Activated CD8-positive, alpha-beta memory T cell treated with anti-CD3 and anti-CD28 coated beads, Interleukin-2, amount 50 U/mL, for 1 hour (primary cell): Measurements from ENCODE around the gene UBE2E2.

Experiments used
- DNase-seq: peaks from one replicate; pipeline ENCODE4 v3.0.0-alpha.2; 2020; ENCODE audit errors: extremely low read depth

The UBE2E2 gene

DNA sequence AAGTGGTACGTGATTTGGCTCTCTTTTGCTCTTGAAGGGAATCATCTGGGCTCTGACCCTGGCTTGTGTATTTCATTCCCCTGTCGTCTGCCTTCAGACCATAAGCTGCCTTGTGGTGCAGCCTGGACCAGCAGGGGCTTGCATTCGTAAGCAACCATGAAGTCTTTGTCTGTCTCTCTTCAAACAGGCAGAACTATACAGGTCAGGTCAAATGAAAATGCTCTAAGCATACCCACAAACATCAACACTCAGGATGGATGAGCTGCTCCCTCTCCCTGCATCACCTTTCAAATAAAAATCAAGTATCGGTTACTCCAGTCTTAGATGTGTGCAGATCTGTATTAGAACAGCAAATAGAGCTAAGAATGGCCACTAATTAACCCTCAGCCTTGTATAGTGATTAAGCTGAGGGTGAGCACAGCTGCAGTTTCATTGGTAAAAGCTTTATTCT is 334.0 kb downstream of the UBE2E2 start:
- DNase-seq, result no peak

DNA sequence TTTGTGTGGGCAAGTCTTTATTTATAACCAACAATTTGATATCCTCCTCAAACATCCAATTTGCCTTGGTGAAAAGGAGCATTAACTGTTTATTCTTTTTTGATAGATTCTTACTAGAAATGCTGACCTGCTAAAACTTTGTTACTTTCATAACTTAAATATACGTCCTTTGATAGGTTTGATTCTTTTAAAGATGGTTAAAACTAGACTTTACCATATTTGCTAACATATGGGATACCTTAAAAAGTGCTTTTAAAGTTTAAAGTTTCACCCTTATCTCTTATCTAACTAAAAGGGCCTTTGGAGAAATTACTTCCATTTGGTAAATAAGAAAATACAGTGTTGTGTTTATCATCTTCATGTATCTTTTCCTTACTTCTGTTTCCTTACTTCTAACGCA is 336.1 kb downstream of the UBE2E2 start:
- no peak for DNase-seq

DNA sequence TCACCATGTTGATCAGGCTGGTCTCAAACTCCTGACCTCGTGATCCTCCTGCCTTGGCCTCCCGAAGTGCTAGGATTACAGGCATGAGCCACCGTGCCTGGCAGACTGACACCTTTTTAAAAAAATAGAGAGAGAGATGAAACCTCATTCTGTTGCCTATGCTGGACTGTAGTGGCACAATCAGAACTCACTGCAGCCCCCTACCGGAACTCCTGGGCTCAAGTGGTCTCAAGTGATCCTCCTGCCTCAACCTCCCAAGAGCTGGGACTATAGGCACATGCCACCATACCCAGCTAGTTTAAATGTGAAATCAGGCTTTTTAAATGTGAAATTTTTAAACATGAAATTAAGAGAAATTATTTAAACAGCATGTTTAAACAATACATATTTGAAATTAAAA is 337.5 kb downstream of the UBE2E2 start:
- no peak for DNase-seq

DNA sequence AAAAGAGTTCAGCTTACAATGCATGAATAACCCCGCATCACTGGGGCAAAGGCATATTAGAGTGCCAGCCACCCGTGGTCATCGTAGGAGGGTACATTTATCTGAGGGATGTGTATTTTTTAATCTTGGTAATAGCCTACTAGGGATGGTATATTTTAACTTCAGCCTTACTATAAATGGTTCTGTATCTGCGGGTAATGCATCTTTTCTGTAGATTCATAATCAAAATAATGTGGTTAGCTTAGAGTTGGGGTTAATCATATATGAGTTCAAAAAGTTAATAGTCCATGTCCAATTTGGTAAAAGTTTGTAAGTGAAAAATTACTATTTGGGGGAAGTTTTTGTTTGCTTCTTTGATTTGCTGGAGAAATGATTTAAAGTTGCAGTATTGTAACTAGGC is 339.0 kb downstream of the UBE2E2 start:
- no peak for DNase-seq

DNA sequence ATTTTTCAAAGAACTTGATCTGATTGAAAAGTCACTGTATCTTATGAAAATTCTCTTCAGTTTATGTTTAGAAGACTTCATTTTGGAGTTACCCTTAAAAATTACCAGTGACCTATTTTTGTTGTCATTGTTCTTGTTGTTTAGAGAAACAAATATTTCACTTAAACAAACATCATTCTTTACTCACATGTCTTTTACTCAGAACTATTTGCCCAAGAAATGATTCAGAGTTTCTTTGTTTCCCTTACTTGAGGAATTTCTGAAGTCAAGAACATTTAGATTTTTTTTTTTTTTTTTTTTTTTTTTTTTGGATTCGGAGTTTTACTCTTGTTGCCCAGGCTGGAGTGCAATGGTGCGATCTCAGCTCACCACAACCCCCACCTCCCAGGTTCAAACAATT is 343.1 kb downstream of the UBE2E2 start:
- no peak for DNase-seq

DNA sequence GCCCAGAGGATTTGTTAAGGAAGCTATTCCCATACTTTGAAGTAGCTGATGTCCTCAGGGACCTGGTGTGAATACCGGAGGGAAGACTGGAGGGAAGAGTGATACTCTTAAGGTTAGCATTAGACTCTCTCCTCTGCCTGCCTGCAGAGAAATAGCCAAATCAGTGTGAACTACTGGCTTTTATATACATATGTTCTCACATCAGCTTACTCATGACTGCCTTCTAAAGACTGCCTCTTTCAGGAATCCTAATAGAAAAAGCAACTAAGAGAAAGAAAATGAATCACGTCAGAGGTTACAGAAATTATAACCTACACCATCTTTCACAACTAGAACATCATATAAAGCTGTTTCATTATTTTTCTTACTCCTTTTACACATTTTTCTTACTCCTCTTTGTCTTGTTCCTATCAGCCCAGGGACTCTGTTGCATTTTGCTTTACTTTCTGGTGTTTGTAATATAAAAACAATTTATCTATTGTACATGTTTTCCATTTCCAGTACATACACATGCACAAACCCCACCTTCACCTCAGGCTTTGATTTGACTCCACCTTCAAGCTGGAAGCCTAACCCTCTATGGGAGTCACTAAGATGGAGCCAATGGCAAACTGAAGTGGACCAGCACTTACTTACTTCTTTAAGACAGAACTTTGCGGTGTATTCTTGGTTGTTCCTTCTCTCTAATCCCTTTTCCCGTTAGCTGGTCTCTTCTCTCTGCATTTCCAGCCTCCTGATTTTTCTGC is 345.0 kb downstream of the UBE2E2 start:
- DNase-seq, result no peak

DNA sequence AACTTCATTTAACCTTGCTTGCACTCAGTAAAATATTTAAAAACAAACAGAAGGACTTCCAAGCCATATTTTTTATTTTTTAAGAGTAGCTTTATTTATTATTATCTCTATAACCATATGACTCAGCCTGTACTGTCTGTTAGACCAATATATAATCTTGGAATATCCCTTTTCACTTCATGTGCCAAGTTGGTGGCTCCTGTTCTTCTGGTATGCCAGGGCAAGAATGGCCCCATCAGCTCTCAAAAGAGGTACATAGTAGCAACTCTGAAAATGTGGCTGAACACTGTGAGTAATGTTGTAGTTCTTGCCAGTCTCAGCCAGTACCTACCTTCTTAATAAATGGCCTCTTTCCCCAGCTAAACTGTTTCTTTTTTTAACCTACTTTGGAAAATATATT is 345.6 kb downstream of the UBE2E2 start:
- DNase-seq, result no peak

DNA sequence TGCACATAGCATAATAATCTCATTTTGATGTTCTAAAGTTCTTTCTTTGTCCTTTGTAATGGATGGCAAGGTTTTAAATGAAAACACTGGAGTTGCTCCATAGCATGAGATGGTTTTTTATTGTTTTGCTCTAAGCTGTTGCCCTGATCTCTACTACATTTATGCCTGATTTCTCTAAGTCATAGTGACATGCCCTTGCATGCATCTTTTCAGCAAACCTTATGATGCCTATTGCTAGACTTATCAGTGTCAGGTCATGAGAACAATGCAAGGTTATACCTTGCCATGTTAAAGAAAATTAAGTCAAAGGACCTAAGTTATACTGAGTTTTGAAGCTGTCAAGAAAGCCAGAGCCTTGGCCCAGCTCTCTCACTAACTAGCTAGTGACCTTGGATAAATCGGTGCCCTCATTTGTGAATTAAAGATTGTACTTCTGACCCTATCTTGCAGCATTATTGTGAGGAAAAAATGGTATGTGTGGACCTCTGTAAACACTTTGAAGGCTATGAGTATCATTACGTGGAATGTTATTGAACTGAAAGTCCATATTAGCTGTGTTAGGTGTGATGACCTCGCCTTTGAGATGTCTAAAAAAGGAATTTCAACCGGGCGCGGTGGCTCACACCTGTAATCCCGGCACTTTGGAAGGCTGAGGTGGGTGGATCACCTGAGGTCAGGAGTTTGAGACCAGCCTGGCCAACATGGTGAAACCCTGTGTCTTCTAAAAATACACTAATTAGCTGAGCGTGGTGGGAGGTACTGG is 346.2 kb downstream of the UBE2E2 start:
- no peak for DNase-seq

DNA sequence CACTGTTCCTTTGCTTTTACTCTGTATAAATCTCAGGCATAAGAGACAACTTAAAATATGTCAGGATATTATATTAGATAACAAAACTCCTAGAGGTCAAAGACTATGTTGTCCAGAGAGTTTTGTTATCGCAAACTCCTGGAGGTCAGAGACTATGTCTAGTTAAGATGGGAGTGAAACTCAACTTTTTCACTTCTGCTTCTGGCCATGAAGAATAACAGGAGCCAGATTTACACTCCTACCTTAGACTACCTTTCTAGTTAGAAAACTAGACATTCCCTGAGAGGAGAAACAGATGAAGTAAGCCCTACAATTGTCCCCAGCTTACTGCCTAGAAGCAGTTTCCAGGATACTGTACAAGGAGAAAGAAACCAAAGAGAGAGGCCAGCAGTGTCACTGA is 347.3 kb downstream of the UBE2E2 start:
- DNase-seq, result no peak

DNA sequence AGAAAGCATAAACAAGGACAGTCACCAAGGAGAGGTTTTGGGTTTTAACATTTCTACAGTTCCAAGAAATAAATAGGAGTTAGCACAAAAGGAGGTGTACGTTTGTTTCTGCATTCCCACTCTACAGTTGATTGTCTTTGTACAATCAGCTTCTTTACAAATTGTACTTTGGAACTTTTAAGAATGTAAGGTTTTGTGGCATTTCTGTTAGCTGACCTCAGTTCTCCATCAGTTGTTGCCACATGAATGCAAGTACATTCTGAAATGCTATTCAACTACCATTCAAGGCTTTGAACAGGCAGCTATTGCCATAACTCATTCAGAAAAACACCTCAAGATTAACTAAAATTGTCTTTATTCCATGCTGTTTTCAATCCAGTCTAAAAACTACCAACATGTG is 349.4 kb downstream of the UBE2E2 start:
- no peak for DNase-seq

DNA sequence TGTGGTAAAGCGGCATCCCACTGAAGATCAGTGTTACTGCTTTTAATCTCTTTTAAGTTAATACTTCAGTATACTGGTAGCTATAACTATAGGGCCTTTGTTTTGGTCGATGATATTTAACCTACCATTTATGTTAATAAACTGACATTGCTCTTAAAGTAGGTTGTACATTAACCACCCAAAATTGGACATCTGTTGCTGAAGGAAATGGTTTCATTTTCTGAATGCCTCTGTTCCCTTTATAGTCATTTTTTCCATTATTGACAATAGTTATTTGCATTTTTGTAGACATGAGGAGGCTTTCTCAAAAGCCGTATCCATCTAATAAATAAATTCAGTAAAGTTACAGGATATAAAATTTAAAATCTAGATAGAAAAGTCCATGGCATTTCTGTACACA is 350.2 kb downstream of the UBE2E2 start:
- DNase-seq, result no peak

DNA sequence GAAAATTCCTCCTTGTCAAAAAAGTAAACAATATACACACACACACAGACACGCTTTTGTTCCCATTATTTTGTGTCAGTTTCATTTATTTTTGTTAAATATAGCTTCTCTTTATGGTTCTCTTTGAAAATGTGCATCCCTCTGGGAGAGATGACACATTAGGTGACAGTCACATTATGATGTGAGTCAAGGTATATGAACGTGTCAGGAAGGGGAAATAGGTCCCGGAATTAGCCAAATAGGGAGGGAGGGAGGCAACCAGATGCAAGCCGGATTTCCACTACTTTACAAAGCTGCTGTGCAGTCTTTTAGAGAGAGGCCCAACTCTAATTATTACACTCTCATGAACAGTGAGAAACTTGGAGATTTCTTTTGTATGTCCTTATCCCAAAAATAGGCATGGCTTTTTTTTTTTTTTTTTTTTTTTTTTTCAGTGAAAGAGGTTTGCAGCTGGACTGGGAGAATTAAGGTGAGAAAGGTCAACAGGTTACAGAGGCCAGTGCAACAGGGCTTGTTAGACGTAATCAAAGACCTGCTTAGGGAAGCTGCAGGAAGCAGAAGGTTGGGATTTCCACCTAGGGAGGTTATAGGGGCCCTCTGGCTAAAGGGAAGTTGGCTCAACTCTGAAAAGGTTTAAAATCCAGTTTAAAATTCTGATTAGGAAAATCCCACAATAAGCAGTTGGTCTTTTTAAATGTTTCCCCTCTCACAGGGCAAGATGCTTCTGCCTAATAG is 362.1 kb downstream of the UBE2E2 start:
- no peak for DNase-seq

DNA sequence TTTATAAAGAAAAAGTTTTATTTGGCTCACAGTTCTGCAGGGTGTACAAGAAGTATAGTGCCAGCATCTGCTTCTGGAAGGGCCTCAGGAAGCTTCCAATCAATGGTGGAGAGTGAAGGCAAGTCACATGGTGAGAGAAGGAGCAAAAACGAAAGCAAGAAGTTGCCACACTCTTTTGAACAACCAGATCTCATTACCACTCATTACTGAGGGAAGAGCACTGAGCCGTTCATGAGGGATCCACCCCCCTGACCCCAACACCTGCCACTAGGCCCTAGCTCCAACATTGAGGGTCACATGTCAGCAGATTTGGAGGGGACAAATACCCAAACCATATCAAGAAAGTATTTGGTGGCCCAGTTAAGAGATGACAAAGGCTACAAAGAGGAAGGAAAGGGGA is 363.4 kb downstream of the UBE2E2 start:
- no peak for DNase-seq

DNA sequence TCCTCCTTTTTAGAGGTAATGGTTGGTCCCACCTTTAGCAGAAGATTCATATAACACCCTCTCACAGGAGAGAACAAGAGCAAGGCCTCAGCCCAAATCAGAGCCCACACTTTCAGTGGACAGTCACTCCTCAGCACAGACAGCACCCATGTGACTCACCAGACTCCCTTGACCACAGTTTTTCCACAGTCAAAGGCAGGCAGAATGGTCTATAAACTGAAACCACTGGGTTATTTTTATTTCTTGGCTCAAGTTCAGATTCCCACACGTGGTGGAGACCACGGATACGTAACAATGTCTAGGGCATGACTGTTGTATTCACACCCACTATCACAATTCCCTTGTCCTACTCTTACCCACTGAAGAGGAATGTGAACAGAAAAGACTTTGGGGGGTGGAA is 364.8 kb downstream of the UBE2E2 start:
- DNase-seq, result no peak

DNA sequence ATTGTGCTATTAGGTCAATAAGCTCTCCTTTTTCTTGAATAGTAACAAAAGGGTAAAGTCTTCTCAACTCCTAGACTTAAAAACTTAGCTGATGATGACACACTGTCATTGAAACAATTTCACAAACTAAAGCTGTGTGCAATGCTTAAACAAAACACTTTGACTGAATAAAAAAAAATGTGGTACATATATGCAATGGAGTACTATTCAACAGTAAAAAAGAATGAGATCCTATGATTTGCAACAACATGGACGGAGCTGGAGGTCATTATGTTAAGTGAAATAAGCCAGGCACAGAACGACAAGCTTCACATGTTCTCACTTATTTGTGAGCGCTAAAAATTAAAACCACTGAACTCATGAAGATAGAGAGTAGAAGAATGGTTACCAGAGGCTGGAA is 370.7 kb downstream of the UBE2E2 start:
- no peak for DNase-seq

DNA sequence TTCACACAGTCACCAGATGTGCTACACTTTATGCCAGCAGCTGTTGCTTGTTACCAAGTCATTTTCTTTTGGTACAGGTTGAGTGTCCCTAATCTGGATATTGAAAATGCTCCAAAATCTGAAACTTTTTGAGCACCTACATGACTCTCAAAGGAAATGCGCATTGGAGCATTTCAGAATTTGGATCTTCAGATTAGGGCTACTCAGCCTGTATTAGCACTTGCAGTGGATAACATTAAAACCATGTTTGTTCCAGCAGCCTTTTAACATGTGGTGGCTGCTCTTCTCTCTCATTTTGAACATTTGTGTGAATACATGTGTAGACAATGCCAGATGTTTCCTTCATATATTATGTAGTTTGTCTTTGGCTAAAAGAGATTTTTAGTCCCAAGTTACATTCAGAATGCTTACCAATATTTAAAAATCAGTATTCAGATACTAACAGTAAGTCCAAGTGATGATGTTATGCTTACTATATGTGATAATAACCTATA is 371.7 kb downstream of the UBE2E2 start:
- no peak for DNase-seq

DNA sequence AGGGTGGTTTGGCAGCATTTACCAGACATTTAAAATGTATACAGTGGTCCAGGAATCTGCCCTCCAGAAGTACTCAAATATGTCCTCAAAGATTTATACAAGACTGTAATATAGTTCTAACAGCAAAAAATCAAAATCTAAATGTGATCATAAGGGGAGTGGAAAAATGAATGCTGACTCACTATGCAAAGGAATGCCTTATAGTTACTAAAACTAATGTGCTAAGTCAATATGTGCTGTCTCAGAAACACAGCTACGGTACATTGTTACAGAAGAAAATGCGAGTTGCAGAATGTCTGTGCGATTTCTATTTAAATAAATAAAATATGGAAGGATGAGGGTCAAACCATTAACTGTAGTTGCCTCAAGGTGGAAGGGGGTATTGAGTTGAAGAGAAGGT is 372.6 kb downstream of the UBE2E2 start:
- DNase-seq, result no peak

DNA sequence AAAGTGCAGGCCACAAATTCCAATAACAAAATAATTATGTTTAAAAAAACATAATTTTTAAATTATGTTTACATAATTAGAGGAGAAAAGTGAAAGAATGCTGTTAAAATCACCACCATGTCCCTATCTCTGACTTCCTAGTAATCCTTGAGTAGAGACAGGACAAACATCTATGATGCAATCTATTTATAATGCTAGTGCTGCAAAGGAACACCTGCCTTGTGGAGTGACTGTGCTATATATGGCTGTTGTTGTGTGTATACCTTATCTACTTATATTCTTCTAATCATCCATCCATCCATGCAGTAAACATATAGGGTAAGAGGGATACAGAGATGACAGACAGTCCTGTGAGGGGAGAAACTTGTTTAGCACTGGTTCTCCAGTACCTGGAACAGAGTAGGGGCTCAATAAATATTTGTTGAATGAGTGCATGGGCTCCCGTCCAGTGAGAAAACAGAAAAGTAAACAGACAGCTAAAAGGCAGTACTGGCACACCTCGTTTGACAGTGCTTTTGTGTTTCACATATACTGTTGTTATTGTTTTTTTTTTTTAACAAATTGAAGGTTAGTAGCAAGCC is 373.3 kb downstream of the UBE2E2 start:
- no peak for DNase-seq

DNA sequence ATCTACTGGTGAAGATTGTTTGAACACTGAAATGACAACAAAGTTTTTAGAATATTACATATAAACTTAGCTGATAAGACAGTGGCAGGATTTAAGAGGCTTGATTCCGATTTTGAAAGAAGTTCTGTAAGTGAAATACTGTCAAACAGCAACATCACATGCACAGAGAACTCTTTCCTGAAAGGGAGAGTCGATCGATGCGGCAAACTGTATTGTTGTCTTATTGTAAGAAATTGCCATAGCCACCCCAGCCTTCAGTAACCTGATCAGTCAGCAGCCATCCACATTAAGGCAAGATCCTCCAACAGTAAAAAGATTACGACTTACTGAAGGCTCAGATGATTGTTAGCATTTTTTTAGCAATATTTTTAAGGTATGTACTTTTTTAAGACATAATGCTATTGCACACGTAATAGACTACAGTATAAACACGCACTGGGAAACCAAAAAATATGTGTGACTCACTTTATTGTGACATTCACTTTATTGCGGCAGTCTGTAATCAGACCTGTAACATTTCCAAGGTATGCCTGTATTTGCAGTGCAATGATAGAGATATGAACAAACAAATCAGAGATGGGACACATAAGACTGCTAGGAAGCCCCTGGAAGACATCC is 377.1 kb downstream of the UBE2E2 start:
- no peak for DNase-seq

DNA sequence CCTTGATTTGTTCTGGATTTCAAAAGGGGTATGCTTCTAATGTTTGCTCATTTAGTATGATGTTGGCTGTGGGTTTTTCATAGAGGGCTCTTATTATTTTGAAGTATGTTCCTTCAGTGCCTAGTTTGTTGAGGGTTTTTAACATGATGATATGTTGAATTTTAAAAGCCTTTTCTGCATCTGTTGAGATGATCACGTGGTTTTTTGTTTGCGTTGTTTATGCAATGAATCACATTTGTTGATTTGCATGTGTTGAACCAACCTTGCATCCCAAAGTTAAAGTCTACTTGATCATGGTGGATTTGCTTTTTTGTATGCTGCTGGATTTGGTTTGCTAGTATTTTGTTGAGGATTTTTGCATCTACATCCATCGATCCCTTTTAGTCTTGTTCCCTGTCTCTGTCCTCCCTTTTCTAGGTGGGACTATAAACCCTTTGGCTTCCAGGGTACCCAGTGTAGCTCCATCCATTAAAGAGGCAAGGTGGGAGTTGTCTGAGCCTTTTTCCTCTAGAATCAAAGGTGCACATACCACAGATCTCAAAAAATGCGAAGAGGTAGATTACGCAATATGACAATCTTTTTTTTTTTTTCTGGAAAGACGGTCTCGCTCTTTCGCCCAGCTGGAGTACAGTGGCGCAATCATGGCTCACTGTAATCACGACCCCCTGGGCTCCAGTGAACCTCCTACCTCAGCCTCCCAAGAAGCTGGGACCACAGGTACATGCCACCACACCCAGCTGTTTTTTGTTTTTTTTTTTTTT is 381.0 kb downstream of the UBE2E2 start:
- DNase-seq, result no peak

DNA sequence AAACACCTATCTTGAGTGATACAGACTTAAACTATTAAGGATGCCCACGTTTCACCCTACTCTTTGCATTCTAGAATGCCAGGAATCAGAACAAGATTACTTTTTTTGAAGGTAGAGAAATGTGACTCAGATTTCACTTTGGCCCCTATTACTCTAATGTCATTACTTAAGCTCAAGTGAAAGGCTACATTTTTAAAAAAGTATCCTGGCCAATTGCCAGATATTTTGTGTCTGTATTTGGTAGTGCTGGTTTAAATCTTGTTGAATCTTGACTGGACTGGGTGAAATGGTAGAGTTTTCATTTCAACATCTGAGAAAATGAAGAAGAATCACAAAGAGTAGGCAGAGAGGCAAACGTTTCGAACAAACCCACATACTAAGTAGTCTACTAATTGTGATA is 384.4 kb downstream of the UBE2E2 start:
- no peak for DNase-seq
